GM19240 (cell line): Measurements from ENCODE around the gene MAP4K4.

Source experiments
- DNase-seq: peaks from one replicate; pipeline ENCODE4 v3.0.0; 2011; ENCODE audit warnings: low spot score; ENCODE audit not compliant: insufficient read length

The MAP4K4 gene

DNA sequence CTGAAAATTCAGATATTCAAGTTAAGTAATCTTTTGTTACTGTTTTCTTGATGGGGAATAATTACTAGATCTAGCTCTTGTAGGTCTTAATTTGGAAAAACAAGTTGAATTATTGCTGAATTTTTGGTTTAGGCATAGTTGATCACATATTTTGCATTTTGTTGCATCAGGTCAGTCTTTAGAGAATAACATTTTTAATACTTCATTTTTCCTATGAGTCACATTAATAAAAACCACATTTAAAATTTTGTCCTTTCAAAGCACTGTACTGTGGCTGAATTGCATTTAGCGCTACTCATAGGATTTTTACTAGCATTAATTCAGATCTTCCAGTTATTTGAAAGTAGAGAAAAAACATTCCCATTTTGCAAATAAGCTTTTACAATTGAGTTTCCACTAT is 23.2 kb downstream of the MAP4K4 start:
- DNase-seq: no peak

DNA sequence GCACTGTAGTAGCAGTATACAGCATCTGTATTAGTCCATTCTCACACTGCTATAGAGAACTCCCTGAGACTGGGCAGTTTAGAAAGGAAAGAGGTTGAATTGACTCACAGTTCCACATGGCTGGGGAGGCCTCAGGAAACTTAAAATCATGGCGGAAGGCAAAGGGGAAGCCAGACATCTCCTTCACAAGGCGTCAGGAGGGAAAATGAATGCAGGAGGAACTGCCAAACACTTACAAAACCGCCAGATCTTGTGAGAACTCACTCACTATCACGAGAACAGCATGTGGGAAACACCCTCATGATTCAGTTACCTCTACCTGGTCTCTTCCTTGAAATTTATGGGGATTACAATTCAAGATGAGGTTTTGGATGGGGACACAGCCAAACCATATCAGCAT is 25.4 kb downstream of the MAP4K4 start:
- no peak for DNase-seq

DNA sequence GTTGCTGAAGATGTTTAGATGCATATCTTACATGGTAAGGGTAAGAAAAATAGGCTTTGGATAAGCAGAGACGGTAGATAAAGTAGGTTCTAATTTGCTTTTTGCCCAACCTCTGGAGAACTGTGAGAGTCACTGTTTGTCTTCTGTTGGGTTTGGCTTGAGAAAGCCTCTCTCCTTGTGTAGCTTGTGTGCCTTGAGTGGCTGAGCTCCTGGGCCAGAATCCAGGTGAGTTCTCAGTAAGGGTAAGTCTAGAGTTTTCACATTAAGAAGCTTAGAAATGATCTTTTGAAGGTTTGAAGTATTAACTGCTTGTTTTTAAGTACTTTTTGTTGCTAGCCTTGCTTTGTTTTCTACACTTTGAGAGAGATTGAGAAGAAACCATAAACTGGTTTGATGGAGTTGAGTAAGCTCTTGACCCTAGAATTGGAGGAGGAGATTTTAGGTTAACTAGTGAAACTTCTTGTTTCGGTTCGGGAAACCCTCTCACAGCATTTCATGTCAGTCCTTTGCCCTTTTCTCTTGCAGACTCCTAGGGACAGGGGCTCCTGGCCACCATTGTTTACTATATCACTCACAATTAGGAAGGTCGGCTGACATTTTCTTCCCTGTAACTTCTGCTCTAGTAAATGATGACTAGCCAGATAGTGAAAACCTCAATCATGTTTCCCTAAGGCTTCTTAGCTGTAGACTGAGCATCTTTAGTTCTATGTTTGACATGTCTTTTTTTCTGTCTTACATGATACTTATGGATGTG is 26.0 kb downstream of the MAP4K4 start:
- no peak for DNase-seq

DNA sequence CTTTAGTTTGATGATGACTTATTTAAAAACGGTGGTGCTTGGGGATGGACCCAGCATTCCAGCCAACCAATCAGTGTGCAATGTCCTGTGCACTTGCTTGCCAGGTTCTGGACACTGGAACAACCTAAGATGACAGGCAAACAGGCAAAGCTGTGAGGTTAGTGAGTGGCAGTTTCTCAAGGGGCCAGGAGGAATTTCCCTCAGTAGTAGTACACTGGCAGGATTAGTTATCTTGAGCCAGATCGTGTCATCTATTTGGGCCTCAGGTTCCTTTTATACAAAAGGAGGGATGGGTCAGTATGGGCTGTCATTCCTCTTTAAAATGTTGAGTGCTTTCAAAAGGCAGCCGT is 26.6 kb downstream of the MAP4K4 start:
- no peak for DNase-seq

DNA sequence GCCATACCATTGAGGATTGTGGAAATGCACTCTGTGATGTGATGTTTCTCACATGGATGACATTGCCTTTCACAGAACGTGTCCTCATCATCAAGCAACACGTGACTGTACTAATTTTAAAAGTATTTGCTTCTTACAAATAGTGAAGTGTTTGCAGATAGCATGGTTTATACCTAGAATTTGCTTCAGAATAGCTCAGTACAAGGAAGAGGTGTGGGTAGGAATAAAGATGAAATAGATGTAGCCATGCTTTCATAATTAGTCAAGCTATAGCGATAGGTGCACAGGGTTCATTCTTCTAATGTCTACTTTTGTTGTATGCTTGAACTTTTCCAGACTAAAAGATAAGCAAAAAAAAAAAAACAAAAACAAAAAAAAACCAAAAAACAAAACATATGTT is 27.5 kb downstream of the MAP4K4 start:
- DNase-seq: no peak

DNA sequence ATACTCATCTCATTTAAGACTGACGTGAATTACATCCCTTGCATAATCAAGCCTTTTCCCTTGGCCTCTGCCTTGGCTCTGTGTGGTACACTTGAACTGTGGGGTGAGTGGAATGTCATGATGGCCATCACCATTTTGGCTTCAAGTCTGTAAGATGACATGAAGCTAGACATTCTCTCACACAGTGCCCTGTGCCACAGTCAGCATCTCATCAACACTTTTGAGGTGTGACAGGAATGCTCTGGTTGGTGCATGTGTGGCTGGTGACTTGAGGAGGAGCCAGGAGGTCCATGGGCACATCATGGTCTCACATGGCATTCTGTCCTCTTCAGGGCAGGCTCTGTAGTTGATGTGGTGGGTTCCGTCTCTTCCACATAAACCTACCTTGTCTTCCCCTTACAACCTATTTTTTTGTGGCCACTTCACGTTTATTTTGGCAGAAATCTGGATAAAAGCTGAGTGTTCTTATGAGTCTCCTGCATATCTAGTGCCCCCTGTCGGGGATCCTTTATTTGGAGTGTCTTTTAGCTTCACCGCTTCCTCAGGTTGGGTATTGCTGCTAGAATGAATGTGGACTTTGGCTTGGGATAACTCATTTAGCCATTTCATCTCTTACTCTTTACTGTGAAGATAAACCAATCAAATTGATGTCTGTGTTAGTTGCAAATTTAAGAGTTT is 28.1 kb downstream of the MAP4K4 start:
- no peak for DNase-seq

DNA sequence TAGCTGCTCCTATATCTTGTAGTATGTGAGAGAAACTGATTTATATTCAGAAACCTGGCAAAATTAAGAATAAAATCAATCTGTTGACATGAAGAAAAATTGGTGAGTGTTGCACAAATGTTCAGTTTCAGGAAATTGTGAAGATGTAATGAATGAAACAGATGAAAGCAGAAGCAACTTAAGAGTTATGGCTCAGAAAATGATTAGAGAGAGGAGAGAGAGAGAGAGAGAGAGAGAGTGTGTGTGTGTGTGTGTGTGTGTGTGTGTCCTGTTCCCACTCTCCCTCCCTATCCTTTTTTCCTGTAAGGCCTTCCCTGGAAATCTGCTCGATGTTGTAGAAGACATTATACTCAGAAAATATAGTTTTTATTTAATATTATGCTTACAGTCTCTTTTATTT is 31.4 kb downstream of the MAP4K4 start:
- DNase-seq: no peak

DNA sequence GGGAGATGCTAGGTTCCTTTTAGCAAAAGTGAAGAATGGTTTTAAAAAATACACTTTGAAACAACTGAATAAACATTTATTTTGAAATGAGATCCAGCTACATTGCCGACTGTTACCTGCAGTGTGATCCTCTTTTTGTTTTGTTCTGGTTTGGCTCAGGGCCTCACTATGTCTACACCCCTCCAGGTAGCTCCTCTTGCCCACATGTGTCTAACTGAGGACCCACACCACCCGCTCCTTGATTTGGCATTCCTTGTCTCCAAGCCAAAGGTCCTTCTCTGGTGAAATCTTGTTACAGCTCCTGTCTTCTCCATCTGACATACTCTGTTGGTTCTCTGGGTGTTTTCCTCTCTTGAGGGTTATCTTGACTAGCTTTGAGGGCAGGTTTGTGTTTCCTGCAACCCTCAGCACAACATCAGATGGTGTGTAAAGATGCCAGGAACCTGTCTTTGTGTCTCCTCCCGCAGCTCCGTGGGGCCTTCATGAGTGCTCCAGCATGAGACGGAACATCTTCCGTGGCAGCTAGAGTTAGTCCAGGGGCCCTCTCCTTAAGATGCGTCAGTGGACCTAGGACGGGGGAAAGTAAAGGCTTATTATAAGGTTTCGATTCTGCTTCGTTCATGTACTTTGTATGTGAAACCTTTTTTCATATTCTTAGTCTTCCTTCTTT is 32.1 kb downstream of the MAP4K4 start:
- no peak for DNase-seq

DNA sequence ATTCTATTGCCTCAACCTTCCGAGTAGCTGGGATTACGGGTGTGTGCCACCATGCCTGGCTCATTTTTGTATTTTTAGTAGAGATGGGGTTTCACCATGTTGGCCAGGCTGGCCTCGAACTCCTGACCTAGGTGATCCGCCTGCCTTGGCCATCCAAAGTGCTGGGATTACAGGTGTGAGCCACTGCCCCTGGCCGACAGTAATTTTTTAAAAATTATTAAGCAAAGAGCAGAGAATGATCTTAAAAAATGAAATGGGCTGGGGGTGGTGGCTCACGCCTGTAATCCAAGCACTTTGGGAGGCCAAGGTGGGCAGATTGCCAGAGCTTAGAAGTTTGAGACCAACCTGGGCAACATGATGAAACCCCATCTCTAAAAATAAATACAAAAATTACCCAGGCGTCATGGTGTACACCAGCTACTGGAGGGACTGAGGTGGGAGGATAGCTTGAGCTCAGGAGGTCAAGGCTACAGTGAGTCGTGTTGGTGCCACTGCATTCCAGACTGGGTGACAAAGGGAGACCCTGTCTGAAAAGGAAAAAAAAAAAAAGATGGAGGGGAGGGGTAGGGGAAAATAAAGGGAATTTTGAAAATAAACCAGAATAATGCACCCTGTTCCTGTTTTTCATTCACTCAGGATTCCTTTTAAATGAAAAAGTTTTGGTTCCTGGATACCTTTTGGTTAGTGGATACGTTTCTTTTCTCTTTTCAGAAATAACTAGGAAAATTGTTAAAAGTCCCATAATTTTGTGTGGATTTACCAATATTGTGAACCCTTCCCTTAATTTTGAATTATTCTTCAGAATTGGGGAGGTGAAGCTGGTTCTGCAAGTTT is 33.9 kb downstream of the MAP4K4 start:
- DNase-seq: no peak

DNA sequence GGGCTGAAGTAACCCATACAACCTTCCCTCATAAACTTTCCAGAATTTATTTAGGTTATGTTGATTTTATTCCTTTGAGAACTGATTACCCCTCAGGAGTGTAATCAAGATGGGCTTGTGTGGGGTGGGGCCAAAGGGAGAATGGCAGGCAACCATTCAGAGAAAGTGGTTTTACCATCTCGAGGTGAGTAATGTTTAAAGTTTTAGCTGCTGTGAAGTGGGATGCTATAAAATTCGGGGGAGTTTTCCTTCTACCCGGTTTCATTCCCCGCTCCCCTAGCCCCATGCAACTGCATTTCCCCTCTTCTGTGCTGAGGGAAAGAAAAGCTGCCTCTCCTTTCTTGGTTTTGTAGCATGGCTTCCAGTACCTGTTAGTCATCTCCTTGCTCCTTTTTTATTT is 34.7 kb downstream of the MAP4K4 start:
- DNase-seq: no peak

DNA sequence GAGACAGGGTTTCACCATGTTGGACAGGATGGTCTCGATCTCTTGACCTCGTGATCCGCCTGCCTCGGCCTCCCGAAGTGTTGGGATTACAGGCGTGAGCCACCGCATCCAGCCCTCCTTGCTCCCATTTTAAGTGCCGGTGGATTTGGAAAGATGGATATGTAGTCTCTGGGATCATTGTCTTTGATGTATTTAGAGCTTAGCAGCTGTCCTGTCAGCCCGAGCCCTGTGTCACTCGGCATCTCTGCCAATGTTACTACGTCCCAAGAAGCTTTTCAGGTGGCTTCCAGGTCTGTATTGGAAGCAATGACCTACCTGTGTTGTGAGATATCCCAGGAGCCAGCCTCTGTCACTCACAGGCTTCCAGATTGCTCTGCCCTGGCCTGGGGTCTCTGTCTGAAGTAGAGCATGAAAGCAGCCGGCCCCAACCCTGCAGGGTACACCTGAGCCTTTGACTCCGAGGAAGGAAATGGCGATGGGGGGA is 35.3 kb downstream of the MAP4K4 start:
- DNase-seq: no peak

DNA sequence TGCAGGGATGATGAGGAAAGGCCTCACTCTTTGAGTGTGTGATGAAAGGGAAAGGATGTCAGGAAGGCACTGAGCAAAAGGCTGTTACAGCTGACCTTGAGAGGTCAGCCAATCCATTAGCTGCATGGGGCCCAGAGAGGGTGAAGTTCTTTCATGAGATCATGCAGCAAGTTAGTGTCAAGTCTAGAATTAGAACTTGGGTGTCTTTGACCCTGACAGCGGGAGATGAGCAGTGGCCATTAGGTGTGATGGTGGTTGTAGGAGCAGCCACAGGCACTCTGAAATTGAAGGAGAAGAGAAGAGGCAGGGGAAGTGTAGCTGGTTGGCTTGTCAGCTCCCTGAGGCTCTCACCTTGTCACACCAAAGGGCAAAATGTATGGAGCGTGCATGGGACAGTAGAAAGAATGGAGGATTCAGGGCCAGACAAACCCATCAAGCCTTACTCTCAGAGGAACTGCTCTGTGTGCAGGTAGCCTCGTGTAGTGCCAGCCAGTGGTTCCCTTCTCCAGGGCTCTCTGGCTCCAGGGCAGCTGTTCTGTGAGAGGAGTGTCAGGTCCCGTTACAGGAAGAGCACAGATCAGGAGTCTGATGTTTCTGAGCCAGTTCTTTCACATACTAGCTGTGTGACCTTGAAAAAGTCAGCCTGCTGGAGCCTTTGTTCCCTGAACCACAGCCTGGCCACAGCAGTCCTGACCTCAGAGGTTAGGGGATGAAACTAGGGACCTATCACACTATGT is 35.9 kb downstream of the MAP4K4 start:
- DNase-seq: no peak

DNA sequence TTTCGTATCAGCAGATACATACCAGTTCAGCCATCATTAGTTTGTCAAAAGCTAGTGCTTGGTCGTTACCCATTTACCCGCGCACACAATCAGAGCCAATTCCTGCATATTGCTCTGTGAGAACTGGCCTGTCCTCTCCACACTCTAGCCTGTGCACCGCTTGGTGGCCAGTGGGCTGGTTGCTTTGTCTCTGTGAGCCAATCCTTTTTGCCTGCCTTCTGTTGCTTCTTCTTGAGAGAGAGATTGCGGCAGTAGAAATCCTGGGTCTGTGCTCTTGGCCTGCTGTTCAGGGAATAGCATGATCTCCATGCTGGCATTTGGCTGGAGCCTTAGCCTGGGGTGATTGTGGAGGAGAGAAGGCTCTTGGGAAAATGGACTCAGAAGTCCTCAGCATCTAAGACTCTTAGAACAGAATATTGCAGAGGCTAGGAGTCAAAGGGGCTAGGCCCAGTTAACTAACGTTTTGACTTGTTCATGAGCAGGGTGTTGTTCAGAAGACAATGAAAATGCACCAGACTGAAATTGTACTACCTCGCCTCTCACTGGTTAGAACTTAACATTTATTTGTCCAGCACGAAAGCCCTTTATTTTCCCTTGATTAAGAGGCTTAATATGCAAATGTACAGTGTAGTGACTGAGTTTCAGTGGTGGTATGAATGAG is 37.1 kb downstream of the MAP4K4 start:
- DNase-seq: no peak

DNA sequence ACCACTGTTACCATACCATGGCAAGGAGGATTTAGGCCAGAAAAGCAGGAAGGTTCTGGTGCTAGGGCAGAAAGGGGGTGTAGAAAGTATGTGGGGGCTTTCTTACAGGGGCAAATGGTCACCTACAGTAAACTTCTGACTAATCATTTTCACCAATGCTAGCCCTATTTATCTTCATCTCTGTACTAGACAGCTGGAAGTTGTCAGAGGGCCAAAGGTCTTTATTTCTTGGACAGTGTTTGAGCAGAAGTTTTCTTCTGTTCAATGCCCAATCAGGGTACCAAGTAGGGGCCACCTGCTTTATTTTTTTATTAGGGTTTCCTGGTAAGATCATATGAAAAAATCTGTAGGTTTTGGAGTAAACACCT is 37.6 kb downstream of the MAP4K4 start:
- no peak for DNase-seq

DNA sequence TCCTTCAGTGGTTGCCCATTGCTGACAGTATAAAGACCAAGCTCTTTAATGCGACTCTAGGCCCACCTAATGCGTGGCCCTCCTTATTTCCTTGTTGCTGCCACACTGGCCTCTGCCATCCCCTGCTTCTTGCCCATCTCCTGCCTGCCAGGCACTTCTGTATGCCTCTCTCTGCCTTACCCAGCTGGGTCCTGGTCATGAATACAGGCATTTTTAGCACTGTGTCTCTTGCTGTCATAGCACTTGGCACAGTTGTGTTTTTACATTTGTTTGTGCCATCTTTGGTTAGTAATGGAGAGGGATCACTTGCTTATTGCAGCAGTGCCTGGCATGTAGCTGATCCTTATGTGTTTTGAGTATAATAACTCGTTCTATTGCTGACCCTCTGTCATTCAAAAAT is 38.7 kb downstream of the MAP4K4 start:
- DNase-seq: no peak

DNA sequence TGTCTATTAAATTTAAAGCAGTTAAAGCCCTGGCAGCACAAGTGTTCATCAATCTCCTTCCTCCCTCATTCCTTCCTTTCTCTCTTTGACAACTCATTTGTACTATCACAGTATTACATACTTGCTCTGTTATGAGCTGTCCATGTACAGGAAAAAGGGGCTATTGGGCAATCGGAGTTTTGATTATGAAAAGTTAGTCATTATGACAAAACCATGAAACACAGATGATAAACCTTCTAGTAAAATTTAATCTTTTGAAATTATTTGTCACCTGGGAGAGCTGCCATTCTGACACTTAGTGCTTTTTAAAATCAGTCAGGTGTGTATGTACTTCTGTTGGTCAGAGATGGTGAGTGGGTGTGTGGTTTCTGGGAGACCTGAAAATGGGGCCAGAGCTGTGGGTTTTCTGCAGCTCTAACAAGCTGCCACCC is 39.4 kb downstream of the MAP4K4 start:
- no peak for DNase-seq

DNA sequence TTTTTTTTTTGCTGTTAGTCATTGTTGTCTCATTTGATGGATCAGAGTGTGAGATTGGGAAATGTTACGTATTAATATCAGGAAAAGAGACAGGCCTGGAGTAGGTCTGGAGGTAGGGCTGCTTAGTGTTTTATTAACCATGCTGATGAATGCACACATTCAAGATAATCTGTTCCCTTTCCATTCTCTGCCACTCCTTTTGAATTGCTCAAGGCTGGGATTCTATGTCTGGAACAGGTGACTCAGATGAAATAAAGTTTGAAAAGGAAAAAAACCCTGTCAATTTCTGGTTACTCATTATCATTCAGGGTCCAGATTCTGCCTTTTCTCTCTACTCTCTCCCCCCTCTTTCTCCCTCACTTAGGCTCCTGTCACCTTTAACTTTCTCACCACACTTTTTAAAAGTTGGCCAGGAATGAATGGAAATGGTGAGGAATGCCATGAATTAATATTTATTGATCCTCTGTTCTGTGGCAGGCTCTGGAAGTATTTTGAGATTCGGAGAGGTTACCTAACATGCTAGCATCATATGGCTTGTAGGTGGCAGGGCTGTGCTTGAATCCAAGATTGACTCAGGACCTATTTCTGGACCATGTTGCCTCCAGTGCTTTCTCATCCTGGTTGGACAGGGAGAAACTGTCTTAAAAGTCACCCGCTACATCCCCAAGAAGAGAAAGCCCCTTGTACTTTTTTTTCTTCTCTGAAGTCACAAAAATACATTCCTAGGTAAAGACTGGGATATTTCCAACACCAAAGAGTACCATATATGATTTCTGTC is 40.2 kb downstream of the MAP4K4 start:
- DNase-seq: no peak

DNA sequence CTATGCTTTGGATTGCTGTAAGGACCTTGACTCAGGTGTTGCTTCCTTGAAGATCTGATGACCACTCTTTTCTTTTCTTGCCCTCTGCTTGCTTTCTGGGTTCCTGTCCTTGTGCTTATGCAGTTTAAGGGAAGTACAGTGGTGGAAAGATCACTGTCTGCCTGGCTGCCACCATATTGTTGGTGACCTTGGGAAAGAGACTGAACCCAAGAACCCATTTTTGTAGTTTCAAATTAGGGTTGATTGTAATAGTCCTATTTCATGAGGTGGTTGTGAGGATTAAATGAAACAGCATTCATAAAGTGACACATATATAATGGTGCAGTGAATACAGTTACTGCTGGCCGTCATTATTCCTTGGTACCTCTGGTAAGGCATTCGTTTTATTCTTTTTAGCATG is 41.1 kb downstream of the MAP4K4 start:
- DNase-seq: no peak

DNA sequence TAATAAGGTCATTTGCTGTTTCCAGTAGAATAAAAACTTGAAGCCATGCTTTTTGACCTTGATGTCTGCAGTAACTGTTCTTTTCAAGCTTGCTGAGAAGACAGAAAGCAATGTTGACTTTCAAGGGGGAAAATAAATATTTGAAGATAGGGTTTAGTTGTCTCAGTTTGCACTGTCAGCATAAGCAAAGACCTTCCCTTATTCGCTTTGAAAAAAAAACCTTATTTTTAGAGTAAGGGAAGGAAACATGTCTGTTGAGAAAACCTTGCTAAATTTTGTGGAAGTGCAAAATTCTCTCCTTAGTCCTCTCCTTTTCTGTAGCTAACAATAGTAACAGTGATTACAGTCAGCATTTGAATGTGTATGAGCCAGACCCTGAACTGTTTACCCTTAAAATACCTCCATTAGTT is 43.1 kb downstream of the MAP4K4 start:
- DNase-seq: no peak
